Measurements from ENCODE around the gene UPK3A. TPM values are rescaled to one million over a fixed set of nuclear protein-coding genes. Genes with fewer than 3 reads are reported as not detected.

The UPK3A gene
- total and polyA plus RNA-seq, 10 of the 15 experiments (the other 5 are each of a cell fraction or from before 2014, with no cell fraction given) = not detected

- Histone ChIP-seq H3K36me3 (ENCODE audit: control insufficient read depth in 2 of 2, insufficient read depth in 2 of 2, low read length in 1 of 2) (no peaks in the 10 kb centered on the region), H3K4me3 (no peak overlapping the region), H3K27ac (ENCODE audit: control insufficient read depth, insufficient read depth) (peak overlapping the region; percentile 75), H3K79me2 (ENCODE audit: control insufficient read depth, insufficient read depth, low read length) (no peaks in the 10 kb centered on the region), H2AFZ (ENCODE audit: control insufficient read depth, low read depth, low read length) (peak overlapping the region; percentile 49; the same call in 1 of the 2 replicates), H3K27me3 (replicated peaks in 1 of 2; ENCODE audit: control insufficient read depth in 2 of 2, insufficient read depth in 2 of 2, low read length in 1 of 2) (no peaks in the 10 kb centered on the region), H4K20me1 (ENCODE audit: control insufficient read depth, insufficient read depth) (no peaks in the 10 kb centered on the region), H3K9ac (ENCODE audit: control insufficient read depth, insufficient read depth, low read length) (peak overlapping the region; percentile 54), H3K9me3 (replicated peaks; ENCODE audit: control insufficient read depth, insufficient read depth, low read length) (no peaks in the 10 kb centered on the region), H3K4me2 (ENCODE audit: control insufficient read depth, insufficient read depth) (peak overlapping the region; percentile 60), H3K4me1 (ENCODE audit: control insufficient read depth, insufficient read depth, low read length) (peaks cover 42% of the 10 kb centered on the region)
- DNase-seq (ENCODE audit: low read depth, low spot score) (no peak), FAIRE-seq (no peak), ATAC-seq (peak; percentile 27; the same call in 2 of the 3 replicates)
- WGBS (ENCODE audit: insufficient coverage, insufficient replicate concordance, low lambda C conversion rate, missing lambda C conversion rate) = 76% methylated on average over 13 of the region's 13 CpGs
- in situ Hi-C loops (cut with MboI) (no loop called here), intact Hi-C loops (cut with micrococcal nuclease; ENCODE audit: unreplicated experiment) (no loop called here)
- POLR2A ChIA-PET = interaction anchor here (0.6 to 2.9 kb wide), 6 partner anchors 9 to 82 kb away, joined by 3 to 11 read pairs (median 5); partner anchors contain the start of gene NUP50
- RAD21 ChIA-PET (ENCODE audit: unreplicated experiment) = interaction anchor here (1.7 to 4.0 kb wide), 3 partner anchors 11 to 26 kb away, joined by 3 to 22 read pairs (median 9); no protein-coding TSS in a partner anchor
- SMC1A ChIA-PET (ENCODE audit: uncharacterized antibody, unreplicated experiment) = interaction anchor here (1.2 to 2.0 kb wide), 5 partner anchors 8 to 33 kb away, joined by 3 to 7 read pairs (median 5); no protein-coding TSS in a partner anchor
- CTCF ChIA-PET = interaction anchor here (1.0 to 2.3 kb wide), 3 partner anchors 9 to 16 kb away, joined by 3 to 8 read pairs (median 7); no protein-coding TSS in a partner anchor
- no TSS peak for BruUV-seq (replicated peaks)
- TF ChIP-seq ZNF384 (IDR thresholded peaks at IDR 0.05; ENCODE audit: borderline replicate concordance, low read depth, low read length) (0 out of 2 replicates have a peak, but pooled peaks have one; percentile 42), POU2F2 (IDR thresholded peaks at IDR 0.05; ENCODE audit: borderline replicate concordance, low read depth, low read length) (no peak), YBX1 (IDR thresholded peaks at IDR 0.05) (no peak), MYC (IDR thresholded peaks at IDR 0.05; ENCODE audit: insufficient read depth, insufficient read length, insufficient replicate concordance, low read length, severe bottlenecking) (no peak), CREM (IDR thresholded peaks at IDR 0.05; ENCODE audit: low read depth) (0 out of 2 replicates have a peak, but pooled peaks have one; percentile 16), GATAD2B (conservative IDR thresholded peaks at IDR 0.05; ENCODE audit: low read depth) (no peak), IKZF2 (IDR thresholded peaks at IDR 0.05) (0 out of 4 replicates have a peak, but pooled peaks of 1 of the 2 experiments have one; percentile 13), REST (IDR thresholded peaks at IDR 0.05; ENCODE audit: low read depth, low read length) (no peak), MTA3 (IDR thresholded peaks at IDR 0.05; ENCODE audit: borderline replicate concordance, low read length) (no peak), TCF7 (IDR thresholded peaks at IDR 0.05; ENCODE audit: borderline replicate concordance) (no peak), KAT2A (conservative IDR thresholded peaks at IDR 0.05; ENCODE audit: control insufficient read depth, low read depth, low read length) (no peak), RUNX3 (IDR thresholded peaks at IDR 0.05; ENCODE audit: low read length) (no peak), SUZ12 (IDR thresholded peaks at IDR 0.05; ENCODE audit: unreplicated experiment) (no peak)
- TF ChIP-seq, protein P1, sequence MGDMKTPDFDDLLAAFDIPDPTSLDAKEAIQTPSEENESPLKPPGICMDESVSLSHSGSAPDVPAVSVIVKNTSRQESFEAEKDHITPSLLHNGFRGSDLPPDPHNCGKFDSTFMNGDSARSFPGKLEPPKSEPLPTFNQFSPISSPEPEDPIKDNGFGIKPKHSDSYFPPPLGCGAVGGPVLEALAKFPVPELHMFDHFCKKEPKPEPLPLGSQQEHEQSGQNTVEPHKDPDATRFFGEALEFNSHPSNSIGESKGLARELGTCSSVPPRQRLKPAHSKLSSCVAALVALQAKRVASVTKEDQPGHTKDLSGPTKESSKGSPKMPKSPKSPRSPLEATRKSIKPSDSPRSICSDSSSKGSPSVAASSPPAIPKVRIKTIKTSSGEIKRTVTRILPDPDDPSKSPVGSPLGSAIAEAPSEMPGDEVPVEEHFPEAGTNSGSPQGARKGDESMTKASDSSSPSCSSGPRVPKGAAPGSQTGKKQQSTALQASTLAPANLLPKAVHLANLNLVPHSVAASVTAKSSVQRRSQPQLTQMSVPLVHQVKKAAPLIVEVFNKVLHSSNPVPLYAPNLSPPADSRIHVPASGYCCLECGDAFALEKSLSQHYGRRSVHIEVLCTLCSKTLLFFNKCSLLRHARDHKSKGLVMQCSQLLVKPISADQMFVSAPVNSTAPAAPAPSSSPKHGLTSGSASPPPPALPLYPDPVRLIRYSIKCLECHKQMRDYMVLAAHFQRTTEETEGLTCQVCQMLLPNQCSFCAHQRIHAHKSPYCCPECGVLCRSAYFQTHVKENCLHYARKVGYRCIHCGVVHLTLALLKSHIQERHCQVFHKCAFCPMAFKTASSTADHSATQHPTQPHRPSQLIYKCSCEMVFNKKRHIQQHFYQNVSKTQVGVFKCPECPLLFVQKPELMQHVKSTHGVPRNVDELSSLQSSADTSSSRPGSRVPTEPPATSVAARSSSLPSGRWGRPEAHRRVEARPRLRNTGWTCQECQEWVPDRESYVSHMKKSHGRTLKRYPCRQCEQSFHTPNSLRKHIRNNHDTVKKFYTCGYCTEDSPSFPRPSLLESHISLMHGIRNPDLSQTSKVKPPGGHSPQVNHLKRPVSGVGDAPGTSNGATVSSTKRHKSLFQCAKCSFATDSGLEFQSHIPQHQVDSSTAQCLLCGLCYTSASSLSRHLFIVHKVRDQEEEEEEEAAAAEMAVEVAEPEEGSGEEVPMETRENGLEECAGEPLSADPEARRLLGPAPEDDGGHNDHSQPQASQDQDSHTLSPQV (IDR thresholded peaks at IDR 0.05) = no peak
Measured at GRCh38 chr22:45246060-45246985, 38.4 kb upstream of the UPK3A start.
